Activated CD8-positive, alpha-beta T cell treated with anti-CD3 and anti-CD28 coated beads for 36 hours (primary cell): Measurements from ENCODE around the gene PARP12. TPM values are rescaled to one million over a fixed set of nuclear protein-coding genes. Genes with fewer than 3 reads are reported as not detected.

Source experiments
- ATAC-seq: fragments of 200-7000 bp; cut with Tn5 transposase; one replicate; pipeline ENCODE4 v1.10.0; 2021; ENCODE audit warnings: mild to moderate bottlenecking, moderate library complexity
- CTCF ChIA-PET: fragments of 350-600 bp; sonication (Branson Sonifier 250); formaldehyde crosslinking; loops from one replicate; lab custom pipeline; 2021; ENCODE audit warnings: antibody characterized with exemption; lab: Charles Lee
- POLR2A ChIA-PET: fragments of 350-600 bp; sonication (Branson Sonifier 250); formaldehyde crosslinking; loops from one replicate; lab custom pipeline; 2021; ENCODE audit warnings: antibody characterized with exemption; lab: Charles Lee
- DNase-seq: peaks from one replicate; pipeline ENCODE4 v3.0.0-alpha.2; 2020
- H3K27ac Mint-ChIP-seq: one replicate; pipeline ENCODE4 v1.8.0; 2021; ENCODE audit warnings: mild to moderate bottlenecking, mixed read lengths
- H3K27me3 Mint-ChIP-seq: one replicate; pipeline ENCODE4 v1.8.0; 2021; ENCODE audit warnings: mixed read lengths
- H3K36me3 Mint-ChIP-seq: one replicate; pipeline ENCODE4 v1.8.0; 2021; ENCODE audit warnings: low read depth, mixed read lengths
- H3K4me1 Mint-ChIP-seq: one replicate; pipeline ENCODE4 v1.8.0; 2021; ENCODE audit warnings: low read depth, mixed read lengths
- H3K4me3 Mint-ChIP-seq: one replicate; pipeline ENCODE4 v1.8.0; 2021; ENCODE audit warnings: mild to moderate bottlenecking, moderate library complexity, mixed read lengths
- H3K9me3 Mint-ChIP-seq: one replicate; pipeline ENCODE4 v1.8.0; 2021; ENCODE audit warnings: mixed read lengths
- intact Hi-C: fragments of 100-400 bp; cut with micrococcal nuclease; formaldehyde crosslinking; loops from one replicate; pipeline ENCODE4 v1.10.0; 2022
- total RNA-seq, 2 experiments: library from RNA; stranded (reverse); gene quantifications; one replicate each; pipeline ENCODE4 v1.2.3, GENCODE V29; 2021
- TF ChIP-seq, protein P1 (sequence below): fragments of 200-600 bp; IDR thresholded peaks from one replicate; pipeline ENCODE4 v1.8.0; 2022; ENCODE audit warnings: antibody characterized with exemption, mild to moderate bottlenecking

The PARP12 gene
- total RNA-seq, 2 experiments from 2014 or later: 29.5 to 29.9 TPM

GRCh38 chr7:139992353-139993044 lies 70.3 kb downstream of the PARP12 start:
- ATAC-seq: no peak
- H3K9me3 Mint-ChIP-seq: no peaks in the 10 kb centered on the region
- CTCF ChIA-PET: interaction anchor here (0.6 to 3.1 kb wide), 2 partner anchors 10 to 61 kb away, joined by 4 to 13 read pairs; no protein-coding TSS in a partner anchor

GRCh38 chr7:139991911-139992310 lies 70.8 kb downstream of the PARP12 start:
- Mint-ChIP-seq H3K27me3 (no peaks in the 10 kb centered on the region), H3K9me3 (no peaks in the 10 kb centered on the region), H3K4me1 (no peaks in the 10 kb centered on the region), H3K4me3 (no peak overlapping the region), H3K36me3 (no peaks in the 10 kb centered on the region), H3K27ac (no peak overlapping the region)
- DNase-seq (no peak), ATAC-seq (no peak)
- POLR2A ChIA-PET: no interaction called here
- CTCF ChIA-PET: interaction anchor here (0.6 to 3.1 kb wide), 2 partner anchors 11 to 61 kb away, joined by 4 to 13 read pairs; no protein-coding TSS in a partner anchor
- TF ChIP-seq, protein P1, sequence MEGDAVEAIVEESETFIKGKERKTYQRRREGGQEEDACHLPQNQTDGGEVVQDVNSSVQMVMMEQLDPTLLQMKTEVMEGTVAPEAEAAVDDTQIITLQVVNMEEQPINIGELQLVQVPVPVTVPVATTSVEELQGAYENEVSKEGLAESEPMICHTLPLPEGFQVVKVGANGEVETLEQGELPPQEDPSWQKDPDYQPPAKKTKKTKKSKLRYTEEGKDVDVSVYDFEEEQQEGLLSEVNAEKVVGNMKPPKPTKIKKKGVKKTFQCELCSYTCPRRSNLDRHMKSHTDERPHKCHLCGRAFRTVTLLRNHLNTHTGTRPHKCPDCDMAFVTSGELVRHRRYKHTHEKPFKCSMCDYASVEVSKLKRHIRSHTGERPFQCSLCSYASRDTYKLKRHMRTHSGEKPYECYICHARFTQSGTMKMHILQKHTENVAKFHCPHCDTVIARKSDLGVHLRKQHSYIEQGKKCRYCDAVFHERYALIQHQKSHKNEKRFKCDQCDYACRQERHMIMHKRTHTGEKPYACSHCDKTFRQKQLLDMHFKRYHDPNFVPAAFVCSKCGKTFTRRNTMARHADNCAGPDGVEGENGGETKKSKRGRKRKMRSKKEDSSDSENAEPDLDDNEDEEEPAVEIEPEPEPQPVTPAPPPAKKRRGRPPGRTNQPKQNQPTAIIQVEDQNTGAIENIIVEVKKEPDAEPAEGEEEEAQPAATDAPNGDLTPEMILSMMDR: no peak
- intact Hi-C loops: no loop called here

More at GRCh38 chr7:139992353-139993044, 70.3 kb downstream of the PARP12 start:
- no peaks in the 10 kb centered on the region for H3K27me3 Mint-ChIP-seq
- no peak overlapping the region for H3K27ac Mint-ChIP-seq
- H3K4me3 Mint-ChIP-seq: no peak overlapping the region
- POLR2A ChIA-PET: interaction anchor here (0.7 kb wide), 1 partner anchor 75 kb away, joined by 3 read pairs; no protein-coding TSS in a partner anchor
- H3K36me3 Mint-ChIP-seq: no peaks in the 10 kb centered on the region
- intact Hi-C loops: no loop called here
- TF ChIP-seq, protein P1: no peak
- DNase-seq: no peak
- no peaks in the 10 kb centered on the region for H3K4me1 Mint-ChIP-seq

DNA sequence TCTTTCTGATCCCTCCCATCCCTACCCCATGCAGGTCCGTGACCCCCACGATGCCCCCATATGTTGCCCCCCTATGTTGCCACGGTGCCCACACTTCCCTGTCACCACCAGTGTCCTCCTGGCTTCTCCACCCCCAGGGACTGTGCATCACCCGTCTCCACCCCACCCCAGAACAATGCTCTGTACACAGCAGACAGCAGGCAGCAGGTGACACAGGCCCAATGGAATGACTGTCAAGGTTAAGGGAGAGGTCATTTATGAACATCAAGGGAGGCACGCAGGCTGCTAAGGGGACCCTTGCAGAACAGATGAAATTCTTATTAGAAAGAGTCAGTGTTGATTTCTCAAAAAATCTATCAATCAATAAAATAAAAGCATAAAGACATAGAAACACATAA lies 71.5 kb downstream of the PARP12 start:
- intact Hi-C loops: no loop called here
- ChIA-PET CTCF (no interaction called here), POLR2A (no interaction called here)
- no peaks in the 10 kb centered on the region for H3K9me3 Mint-ChIP-seq
- ATAC-seq (no peak), DNase-seq (no peak)
- H3K27me3 Mint-ChIP-seq: no peaks in the 10 kb centered on the region
- no peaks in the 10 kb centered on the region for H3K36me3 Mint-ChIP-seq
- H3K4me1 Mint-ChIP-seq: no peaks in the 10 kb centered on the region
- TF ChIP-seq, protein P1: no peak
- no peak overlapping the region for H3K27ac Mint-ChIP-seq
- no peak overlapping the region for H3K4me3 Mint-ChIP-seq

- TF ChIP-seq, protein P1: no peak
- Mint-ChIP-seq H3K4me1 (no peaks in the 10 kb centered on the region), H3K27me3 (no peaks in the 10 kb centered on the region), H3K9me3 (no peaks in the 10 kb centered on the region), H3K4me3 (no peak overlapping the region), H3K36me3 (no peaks in the 10 kb centered on the region), H3K27ac (no peak overlapping the region)
- ATAC-seq: no peak
- no peak for DNase-seq
- CTCF ChIA-PET: no interaction called here
- intact Hi-C loops: no loop called here
- POLR2A ChIA-PET: no interaction called here
These were observed 72.0 kb downstream of the PARP12 start for GRCh38 chr7:139990571-139991268.

GRCh38 chr7:139990142-139990535 lies 72.6 kb downstream of the PARP12 start:
- ChIA-PET CTCF (interaction anchor here (2.1 kb wide), 1 partner anchor 11 kb away, joined by 8 read pairs; no protein-coding TSS in a partner anchor), POLR2A (no interaction called here)
- H3K36me3 Mint-ChIP-seq: no peaks in the 10 kb centered on the region
- no peaks in the 10 kb centered on the region for H3K9me3 Mint-ChIP-seq
- no peaks in the 10 kb centered on the region for H3K4me1 Mint-ChIP-seq
- ATAC-seq: no peak
- TF ChIP-seq, protein P1: no peak
- H3K27ac Mint-ChIP-seq: no peak overlapping the region
- intact Hi-C loops: no loop called here
- no peak overlapping the region for H3K4me3 Mint-ChIP-seq
- no peak for DNase-seq
- H3K27me3 Mint-ChIP-seq: no peaks in the 10 kb centered on the region
